ENCODE measurements around the gene FBF1. TPM values are rescaled to one million over a fixed set of nuclear protein-coding genes. Genes with fewer than 3 reads are reported as not detected.

FBF1 gene
- total RNA-seq, 1 donor from 2014 or later, result 27.5 TPM

DNA sequence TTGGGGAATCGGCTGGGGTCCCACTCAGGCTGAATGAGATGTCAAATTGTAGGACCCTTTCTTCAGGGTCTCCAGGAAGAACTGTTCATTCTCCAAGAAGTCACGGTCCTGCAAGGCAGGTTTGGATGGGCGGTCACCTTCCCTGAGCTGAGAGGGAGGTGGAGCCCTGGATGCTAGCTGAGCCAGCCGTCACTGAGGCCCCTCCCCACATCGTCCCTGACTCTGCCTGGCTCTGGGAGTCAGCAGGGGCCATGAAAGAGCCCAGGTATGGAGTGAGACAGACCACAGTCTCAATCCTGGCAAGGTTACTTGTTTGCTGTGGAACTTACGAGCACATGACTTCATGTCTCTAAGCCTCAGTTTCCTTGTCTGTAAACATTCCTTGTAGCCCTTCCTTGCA, 30.1 kb downstream of the FBF1 start:
- H3K27ac Mint-ChIP-seq, result peak overlapping the region; percentile 51
- H3K4me1 Mint-ChIP-seq (ENCODE audit: unreplicated experiment), result peaks cover 3% of the 10 kb centered on the region
- no peaks in the 10 kb centered on the region for H3K36me3 Mint-ChIP-seq
- H3K9me3 Mint-ChIP-seq, result no peaks in the 10 kb centered on the region
- no peak overlapping the region for H3K4me3 Mint-ChIP-seq
- no peaks in the 10 kb centered on the region for H3K27me3 Mint-ChIP-seq
- DNase-seq (ENCODE audit: extremely low spot score, unreplicated experiment), result no peak
- no peak for TF ChIP-seq CTCF (conservative IDR thresholded peaks at IDR 0.05)

GRCh38 chr17:75909812-75910274, 31.0 kb downstream of the FBF1 start:
- no peaks in the 10 kb centered on the region for H3K27me3 Mint-ChIP-seq
- H3K4me1 Mint-ChIP-seq (ENCODE audit: unreplicated experiment), result peaks cover 3% of the 10 kb centered on the region
- TF ChIP-seq CTCF (conservative IDR thresholded peaks at IDR 0.05), result no peak
- no peak for DNase-seq (ENCODE audit: extremely low spot score, unreplicated experiment)
- no peaks in the 10 kb centered on the region for H3K36me3 Mint-ChIP-seq
- H3K9me3 Mint-ChIP-seq, result no peaks in the 10 kb centered on the region
- peak overlapping the region; percentile 39 for H3K27ac Mint-ChIP-seq
- H3K4me3 Mint-ChIP-seq, result no peak overlapping the region

DNA sequence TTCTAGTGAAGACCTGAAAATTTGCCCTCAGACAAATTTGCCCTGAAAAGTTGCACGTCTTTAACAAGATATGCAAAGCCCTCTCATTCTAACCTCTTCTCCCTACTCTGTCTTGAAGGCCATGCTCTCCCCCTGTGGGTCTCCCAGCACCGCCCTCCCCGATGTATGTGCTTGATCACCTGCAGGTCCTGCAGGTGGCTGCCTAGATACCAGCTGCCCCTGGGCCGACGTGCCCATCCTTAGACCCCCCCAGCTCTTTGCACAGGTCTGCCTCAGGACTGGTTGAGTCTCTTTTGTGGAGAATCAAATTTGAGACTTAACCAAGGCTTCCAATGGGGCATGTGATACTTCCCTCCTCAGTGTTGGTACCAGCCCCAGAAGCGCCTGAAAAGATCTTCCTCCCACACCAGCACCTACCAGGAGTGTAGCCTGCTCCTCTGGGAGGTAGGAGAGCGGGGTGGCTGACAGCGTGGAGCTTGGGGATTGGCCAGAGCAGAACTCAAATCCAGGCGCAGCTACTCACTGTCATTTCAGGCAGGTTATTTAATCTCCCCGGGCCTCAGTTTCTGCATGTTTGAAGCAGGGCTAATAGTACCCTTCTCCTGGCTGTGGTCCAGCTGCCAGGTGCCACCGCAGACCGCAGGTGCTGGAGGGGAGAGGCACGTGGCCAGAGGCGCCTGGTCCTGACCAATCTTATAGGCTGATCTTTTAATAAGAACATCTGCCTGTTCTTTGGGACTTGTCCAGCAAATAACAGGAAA, 31.6 kb downstream of the FBF1 start:
- Mint-ChIP-seq H3K4me1 (ENCODE audit: unreplicated experiment) (peaks cover 3% of the 10 kb centered on the region), H3K27me3 (no peaks in the 10 kb centered on the region), H3K27ac (peak overlapping the region; percentile 77), H3K36me3 (no peaks in the 10 kb centered on the region), H3K9me3 (no peaks in the 10 kb centered on the region), H3K4me3 (no peak overlapping the region)
- DNase-seq (ENCODE audit: extremely low spot score, unreplicated experiment), result no peak
- TF ChIP-seq CTCF (conservative IDR thresholded peaks at IDR 0.05), result no peak

DNA sequence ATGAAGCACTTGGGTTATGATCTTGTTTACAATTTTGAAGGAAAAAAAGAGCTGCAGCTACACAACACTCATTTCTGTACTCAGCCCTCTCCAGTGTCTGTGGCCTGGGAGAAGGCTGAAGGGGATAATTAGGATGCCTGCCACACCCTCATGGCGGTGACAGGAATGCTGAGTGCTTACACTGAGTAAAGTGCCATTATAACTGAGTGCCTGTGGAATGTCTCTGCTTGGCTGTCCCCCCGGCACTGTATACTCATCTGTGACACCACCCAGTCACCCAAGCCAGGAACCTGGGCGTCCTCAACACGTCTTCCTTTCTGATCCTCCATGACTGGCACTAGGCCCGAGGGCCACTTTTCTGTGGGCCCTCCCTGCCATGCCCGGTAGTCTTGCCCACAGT, 32.6 kb downstream of the FBF1 start:
- Mint-ChIP-seq H3K36me3 (no peaks in the 10 kb centered on the region), H3K4me3 (peak overlapping the region; percentile 52), H3K27ac (peak overlapping the region; percentile 97), H3K27me3 (no peaks in the 10 kb centered on the region), H3K9me3 (no peaks in the 10 kb centered on the region), H3K4me1 (ENCODE audit: unreplicated experiment) (peaks cover 3% of the 10 kb centered on the region)
- TF ChIP-seq CTCF (conservative IDR thresholded peaks at IDR 0.05), result no peak
- no peak for DNase-seq (ENCODE audit: extremely low spot score, unreplicated experiment)

DNA sequence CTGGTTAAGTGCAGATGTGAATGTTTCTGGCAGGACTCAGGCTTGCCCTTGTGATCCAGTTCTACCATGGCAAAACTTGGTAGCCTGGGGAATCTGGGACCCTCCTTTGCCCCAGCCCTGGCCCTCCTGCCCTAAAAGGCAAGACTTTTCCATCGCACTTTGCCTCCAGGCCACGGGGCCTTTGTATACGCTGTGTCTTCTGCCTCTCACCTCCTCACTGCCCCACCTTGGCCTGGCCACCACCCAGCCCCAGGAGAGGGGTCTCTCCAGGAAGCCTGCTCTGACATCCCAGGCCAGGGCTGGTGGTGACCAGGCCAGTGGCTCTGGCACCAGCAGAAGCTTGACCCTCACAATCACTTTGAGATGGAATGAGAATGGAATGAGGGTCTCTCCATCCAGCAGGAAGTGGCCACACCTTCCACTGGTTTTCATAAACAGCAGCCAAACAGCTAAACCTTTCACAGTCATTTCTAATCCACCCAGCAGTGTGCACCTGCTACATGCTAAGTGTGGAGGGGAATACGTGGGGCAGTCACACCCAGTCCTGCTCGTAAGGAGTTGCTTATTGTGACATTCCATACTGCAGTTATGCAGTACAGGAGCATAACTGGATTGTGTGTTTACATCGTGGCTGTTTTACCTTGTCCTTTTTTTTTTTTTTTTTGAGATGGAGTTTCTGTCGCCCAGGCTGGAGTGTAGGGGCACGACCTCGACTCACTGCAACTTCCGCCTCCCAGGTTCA, 34.5 kb downstream of the FBF1 start:
- no peaks in the 10 kb centered on the region for H3K27me3 Mint-ChIP-seq
- peak overlapping the region; percentile 83 for H3K4me3 Mint-ChIP-seq
- no peak for DNase-seq (ENCODE audit: extremely low spot score, unreplicated experiment)
- no peaks in the 10 kb centered on the region for H3K36me3 Mint-ChIP-seq
- H3K9me3 Mint-ChIP-seq, result no peaks in the 10 kb centered on the region
- peaks cover 3% of the 10 kb centered on the region for H3K4me1 Mint-ChIP-seq (ENCODE audit: unreplicated experiment)
- peak overlapping the region; percentile 99 for H3K27ac Mint-ChIP-seq
- no peak for TF ChIP-seq CTCF (conservative IDR thresholded peaks at IDR 0.05)
